Measurements from ENCODE around the gene TMEM54.

The TMEM54 gene

DNA sequence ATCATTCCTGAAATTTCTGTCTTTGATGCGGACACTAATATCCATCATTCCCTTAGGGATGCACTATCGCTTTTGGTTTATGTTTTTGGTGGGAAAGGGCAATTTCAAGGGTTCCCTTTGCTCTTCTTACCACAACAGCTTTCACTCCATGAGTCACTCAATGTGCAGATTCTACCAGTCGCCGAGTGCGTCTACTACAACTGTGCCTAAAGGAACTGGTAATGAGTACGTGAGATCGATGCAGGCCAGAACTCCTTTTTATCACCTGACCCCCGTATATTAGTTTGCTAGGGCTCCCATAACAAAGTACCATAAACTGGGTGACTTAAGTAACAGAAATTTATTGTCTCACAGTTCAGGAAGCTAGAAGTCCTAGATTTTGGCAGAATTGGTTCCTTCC lies 27.5 kb upstream of the TMEM54 start:
- H3K4me3 ChIP-seq (ENCODE audit: low read depth, low read length), result no peak overlapping the region
- no peak for TF ChIP-seq CTCF (conservative IDR thresholded peaks at IDR 0.05; ENCODE audit: low read depth, low read length)
- DNase-seq (ENCODE audit: low read depth), result no peak

DNA sequence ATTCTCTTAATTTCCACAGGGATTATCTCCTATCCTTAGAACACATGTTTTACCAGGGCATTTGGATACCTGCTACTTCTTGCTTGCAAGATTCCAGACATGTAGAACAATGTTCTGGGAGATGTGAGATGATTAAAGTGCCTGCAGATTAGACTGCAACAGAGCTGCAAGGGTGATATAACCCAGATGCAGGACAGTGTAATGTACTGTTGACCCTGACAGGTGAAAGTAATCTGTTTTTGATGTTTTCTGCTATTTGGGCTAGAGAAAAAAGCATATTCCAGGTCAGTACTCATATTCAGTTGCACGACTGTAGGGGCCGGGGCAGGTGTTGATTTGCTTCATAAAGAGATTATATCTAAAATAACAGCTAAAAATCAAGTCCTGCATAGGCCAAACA lies 27.1 kb upstream of the TMEM54 start:
- no peak for DNase-seq (ENCODE audit: low read depth)
- H3K4me3 ChIP-seq (ENCODE audit: low read depth, low read length), result no peak overlapping the region
- no peak for TF ChIP-seq CTCF (conservative IDR thresholded peaks at IDR 0.05; ENCODE audit: low read depth, low read length)

GRCh38 chr1:32927441-32927840 lies 26.3 kb upstream of the TMEM54 start:
- H3K4me3 ChIP-seq (ENCODE audit: low read depth, low read length), result no peak overlapping the region
- no peak for TF ChIP-seq CTCF (conservative IDR thresholded peaks at IDR 0.05; ENCODE audit: low read depth, low read length)
- DNase-seq (ENCODE audit: low read depth), result no peak

DNA sequence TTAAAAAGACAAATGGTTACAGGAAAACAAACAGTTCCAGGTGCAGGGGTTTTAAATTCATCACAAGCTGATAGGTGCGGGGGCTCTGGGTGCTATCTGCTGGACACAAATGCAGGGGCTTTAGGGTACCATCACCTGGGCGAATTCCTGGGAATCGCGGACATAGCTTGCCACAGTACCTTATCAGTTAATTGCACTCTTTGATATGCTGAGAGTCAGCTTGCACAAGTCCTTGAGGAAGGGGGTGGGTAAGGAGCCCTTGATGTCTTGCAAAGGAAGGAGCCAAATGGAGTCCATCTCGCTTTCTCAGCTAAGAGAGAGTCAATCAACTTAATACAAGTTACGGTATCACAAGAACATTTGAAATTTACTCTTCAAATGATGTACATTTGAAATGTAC lies 25.4 kb upstream of the TMEM54 start:
- TF ChIP-seq CTCF (conservative IDR thresholded peaks at IDR 0.05; ENCODE audit: low read depth, low read length), result no peak
- no peak for DNase-seq (ENCODE audit: low read depth)
- H3K4me3 ChIP-seq (ENCODE audit: low read depth, low read length), result no peak overlapping the region

GRCh38 chr1:32925403-32926162 lies 24.4 kb upstream of the TMEM54 start:
- TF ChIP-seq CTCF (conservative IDR thresholded peaks at IDR 0.05; ENCODE audit: low read depth, low read length), result peak; percentile 21
- peak; percentile 46 for DNase-seq (ENCODE audit: low read depth)
- H3K4me3 ChIP-seq (ENCODE audit: low read depth, low read length), result peak overlapping the region; percentile 28

GRCh38 chr1:32924881-32925344 lies 23.7 kb upstream of the TMEM54 start:
- DNase-seq (ENCODE audit: low read depth), result no peak
- H3K4me3 ChIP-seq (ENCODE audit: low read depth, low read length), result peak overlapping the region; percentile 22
- no peak for TF ChIP-seq CTCF (conservative IDR thresholded peaks at IDR 0.05; ENCODE audit: low read depth, low read length)

DNA sequence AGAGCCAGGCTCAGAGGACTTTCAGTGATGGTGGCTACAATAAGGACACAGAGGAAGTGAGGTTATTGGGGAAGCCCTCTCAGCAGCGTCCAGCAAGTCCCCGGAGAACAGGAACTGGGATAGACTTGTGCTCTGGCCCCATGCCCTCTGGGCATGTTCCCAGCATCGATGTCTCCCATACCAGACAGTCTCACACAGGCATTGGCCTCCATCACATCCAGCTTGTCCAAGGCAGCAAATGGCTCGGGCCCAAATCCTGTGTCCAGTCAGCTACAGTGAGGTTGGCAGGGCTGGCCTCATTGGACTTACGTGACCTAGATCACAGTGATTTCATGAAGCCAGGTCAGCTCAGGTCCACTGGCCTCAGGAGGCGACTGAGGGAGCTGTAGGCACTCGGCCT lies 19.6 kb upstream of the TMEM54 start:
- H3K4me3 ChIP-seq (ENCODE audit: low read depth, low read length), result no peak overlapping the region
- no peak for TF ChIP-seq CTCF (conservative IDR thresholded peaks at IDR 0.05; ENCODE audit: low read depth, low read length)
- no peak for DNase-seq (ENCODE audit: low read depth)

Data from choroid plexus epithelial cell (primary cell).